Endothelial cell of hepatic sinusoid (primary cell): ENCODE results near the gene ARFGAP3.

Experiments
- in situ Hi-C: cut with HindIII; loops from 2 replicates; pipeline ENCODE4 v1.10.0; 2017; ENCODE audit warnings: low sequenced_read_pairs

ARFGAP3 gene, protein sequence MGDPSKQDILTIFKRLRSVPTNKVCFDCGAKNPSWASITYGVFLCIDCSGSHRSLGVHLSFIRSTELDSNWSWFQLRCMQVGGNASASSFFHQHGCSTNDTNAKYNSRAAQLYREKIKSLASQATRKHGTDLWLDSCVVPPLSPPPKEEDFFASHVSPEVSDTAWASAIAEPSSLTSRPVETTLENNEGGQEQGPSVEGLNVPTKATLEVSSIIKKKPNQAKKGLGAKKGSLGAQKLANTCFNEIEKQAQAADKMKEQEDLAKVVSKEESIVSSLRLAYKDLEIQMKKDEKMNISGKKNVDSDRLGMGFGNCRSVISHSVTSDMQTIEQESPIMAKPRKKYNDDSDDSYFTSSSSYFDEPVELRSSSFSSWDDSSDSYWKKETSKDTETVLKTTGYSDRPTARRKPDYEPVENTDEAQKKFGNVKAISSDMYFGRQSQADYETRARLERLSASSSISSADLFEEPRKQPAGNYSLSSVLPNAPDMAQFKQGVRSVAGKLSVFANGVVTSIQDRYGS

DNA sequence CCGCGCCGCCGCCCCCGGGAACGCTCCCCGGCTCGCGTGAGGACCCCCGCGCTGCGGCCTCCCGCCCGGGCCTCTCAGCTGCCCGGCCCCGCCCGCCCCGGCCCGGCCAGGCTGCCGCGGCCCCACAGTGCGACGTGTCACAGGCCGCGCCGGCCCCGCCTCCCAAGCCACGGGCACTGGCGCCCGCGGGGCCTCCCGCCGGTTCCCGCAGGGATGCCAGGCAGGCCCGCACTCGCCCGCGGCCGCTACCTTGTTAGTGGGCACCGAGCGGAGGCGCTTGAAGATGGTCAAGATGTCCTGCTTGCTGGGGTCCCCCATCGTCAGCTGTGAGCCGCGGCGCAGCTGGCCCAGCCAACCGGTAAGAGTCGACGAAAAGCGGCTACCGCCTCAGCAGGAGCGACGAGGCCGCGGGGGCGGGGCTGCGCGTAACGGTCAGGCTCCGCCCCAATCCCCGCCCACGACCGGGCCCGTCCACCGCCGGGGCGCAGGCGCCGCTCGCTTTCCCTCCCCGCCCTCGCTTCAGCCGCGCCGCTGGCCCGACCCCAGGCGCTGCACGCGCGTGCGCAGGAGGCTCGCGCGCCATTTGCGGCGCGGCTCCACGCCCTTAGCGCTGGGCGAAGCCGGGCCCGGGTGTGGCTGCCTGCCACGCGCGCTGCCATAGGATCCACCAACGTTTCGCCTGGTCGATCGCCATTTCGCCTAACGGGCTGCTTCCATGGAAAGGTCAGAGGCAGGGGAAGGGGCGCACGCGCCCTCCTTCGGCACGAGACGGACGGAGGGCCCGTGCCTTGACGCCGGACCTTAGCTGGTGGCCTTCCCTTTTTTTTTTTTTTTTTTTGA lies at the start of gene ARFGAP3:
Gene ARFGAP3, minus strand, starts transcription at position 409 of the 840 bp plus-strand sequence. Its CDS starts 91 bp downstream, at position 318.
- in situ Hi-C loops: no loop called here

DNA sequence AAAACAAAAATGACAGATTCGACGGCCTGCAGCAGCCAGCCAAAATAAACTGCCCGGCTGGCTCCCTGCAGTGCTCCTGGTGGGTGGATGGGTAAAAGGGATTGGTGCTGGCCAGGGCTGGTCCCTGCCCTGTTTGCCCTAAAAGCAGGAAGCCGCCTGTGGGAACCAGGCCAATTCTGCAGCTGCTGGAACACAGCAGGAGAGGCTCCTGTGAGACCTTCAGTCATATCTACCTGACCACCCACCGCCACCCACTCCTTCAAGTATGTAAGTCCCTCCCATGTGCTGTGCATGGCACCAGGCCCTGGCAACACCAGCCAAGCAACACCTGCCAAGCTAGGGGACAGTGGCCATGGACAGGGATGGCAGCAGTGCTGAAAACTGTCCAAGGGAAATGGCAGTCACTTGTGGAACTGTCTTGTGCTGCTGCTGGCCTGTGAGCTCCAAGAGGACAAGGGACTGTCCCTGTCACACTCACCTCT lies 48.7 kb upstream of the ARFGAP3 start:
- in situ Hi-C loops: loop anchor here (5.0 kb wide), 3 partner anchors 67 to 103 kb away; no protein-coding TSS in a partner anchor

DNA sequence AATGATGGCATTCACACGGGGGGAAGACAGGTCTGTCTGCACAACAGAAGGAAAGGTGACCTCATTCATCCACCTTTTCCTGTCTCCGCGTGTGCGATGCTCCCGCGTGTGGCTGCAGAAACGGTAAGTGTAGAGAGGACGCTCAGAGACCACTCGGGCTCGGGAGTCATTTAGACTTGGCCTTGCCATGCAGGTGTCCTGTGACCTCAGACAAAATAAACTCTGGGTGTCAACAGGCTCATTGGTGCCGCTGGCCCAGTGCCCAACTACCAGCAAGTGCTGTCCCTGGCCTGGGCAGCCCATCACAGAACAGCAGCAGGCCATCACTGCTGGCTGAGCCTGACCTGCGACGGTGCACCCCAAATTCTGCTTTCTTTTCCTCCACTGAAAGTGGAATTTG lies 48.1 kb upstream of the ARFGAP3 start:
- in situ Hi-C loops: loop anchor here (5.0 kb wide), 3 partner anchors 67 to 103 kb away; no protein-coding TSS in a partner anchor

DNA sequence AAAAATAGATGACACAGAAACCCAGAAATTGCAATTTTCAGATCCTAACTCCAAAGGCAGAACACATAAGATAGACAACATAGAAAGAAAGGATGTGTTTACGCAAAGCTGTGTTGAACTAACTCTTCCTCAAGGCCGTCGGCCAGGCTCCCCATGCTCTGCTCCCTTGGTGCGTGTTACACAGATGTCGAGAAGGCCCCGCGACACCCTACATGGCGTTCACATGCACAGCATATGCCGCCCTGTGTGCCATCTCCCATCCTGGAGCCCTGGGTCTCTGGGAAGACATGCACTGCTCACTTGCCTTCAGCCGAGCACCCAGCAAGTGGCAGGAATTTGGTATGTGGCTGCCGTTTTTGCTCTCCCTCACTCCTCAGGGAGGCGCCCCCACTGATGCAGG lies 47.0 kb upstream of the ARFGAP3 start:
- in situ Hi-C loops: no loop called here

DNA sequence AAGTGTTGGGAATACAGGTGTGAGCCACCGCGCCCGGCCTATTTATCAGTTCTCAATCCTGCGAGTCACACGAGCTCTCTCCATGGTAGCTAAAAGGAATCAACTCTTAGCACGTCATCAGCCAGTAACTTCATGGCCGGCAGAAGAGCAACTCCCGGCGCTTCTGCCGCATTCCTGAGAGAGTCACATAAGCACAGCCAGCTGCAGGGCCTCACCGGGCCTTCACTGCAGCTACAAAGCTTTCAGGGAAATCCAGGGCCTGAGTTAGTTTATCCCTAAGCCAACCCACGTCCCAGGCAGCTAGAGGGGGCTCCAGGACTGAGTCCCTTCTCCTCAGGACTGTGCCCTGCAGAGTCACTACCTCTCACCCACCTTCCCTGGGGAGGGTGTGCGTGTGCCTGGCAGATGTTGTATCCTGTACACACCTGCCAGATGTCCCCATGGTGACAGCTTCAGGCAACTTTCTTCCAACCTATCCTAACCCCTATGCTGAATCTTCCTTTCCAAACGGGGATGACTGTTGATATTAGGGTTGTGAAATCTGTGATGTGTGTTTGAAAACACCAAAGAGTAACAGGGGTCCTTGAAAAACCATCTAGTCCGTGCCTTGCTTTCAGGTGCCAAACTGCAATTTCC lies 45.9 kb upstream of the ARFGAP3 start:
- in situ Hi-C loops: no loop called here

DNA sequence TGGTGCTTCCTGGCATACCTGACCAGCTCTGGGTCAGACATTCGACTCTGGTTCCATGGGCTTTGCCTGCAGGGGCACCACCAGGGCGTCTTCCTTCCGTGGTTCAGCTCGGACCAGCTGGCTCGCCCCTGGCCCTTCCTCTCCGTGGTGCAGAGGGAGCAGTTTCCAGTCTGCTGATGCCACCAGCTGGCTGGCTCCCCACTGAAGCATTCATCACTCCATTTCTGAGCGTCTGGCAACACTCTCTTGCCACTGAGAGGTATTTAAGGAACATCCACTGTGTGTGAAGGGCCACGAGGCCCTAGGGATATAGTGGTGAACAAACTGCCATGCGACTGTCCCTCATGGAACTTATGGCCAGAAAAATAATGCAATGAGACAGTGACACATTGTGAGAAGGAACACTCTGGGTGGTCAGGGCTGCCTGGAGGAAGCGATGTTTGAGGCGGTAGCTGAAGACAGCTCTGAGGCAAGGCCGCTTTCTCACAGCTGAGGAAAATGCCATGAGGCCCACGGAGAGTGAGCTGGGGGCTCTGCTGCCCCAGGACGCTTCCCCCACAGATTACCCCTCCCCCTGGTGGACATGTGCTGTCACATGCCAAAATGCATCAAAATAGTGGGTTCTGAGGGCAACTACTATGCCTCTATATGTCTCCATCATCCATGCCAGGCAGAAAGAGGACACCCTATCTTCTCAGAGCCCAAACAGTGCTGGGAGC lies 44.9 kb upstream of the ARFGAP3 start:
- in situ Hi-C loops: no loop called here

DNA sequence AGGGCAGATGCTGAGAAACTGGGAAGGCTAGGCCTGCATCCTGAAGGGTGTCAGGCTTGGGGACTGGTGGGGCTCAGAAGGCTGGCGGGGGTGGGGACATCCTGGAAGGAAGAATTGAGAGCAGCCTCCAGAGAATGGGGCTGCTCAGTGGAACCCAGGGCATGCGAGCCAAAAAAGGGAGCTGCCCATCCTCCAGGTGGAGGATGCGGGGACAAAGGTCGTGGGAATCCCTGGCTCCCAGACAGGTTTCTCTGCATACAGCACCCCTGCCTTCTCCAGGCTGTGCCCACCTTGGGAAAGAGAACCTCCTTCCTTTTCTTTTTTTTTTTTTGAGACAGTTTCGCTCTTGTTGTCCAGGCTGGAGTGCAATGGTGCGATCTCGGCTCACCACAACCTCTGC lies 40.9 kb upstream of the ARFGAP3 start:
- in situ Hi-C loops: no loop called here

DNA sequence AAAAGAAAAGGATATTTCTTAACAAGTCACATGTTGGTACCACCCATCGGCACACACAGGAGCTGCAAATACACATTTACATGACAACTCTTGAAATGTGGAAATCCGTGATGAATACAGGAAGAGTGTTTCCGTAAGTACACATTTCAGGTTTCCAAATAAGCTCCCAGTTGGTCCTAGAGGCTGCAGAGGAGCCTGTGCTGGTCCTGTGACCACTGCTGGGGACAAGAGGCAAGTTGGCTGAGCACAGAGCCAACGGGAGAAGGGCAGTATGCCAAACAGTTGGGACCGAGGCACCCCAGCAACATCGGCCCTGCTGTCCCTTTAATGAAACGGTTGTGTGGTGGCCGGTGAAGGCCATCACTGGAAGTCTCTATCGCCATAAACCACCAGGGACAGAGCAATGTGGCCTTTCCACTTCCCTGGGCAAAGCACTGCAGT lies 38.5 kb upstream of the ARFGAP3 start:
- in situ Hi-C loops: no loop called here

DNA sequence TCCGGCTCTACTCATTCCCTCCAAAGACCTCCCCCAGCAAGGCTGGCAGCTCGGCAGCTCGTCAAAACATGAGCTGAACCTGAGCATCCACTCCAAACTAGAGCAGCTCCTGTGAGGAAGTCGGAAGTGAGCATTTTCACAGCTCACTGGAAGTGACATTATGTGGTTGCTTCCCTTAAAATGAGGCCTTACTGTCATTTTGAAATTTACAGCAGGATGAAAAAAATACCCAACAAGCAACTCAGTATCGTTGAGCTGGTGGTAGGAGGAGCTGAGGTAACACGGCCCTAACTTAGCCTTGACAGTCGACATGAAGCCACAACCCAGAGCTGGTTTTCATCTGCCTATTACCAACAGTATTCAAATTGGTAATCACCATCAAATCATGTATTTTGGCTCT lies 38.0 kb upstream of the ARFGAP3 start:
- in situ Hi-C loops: no loop called here

DNA sequence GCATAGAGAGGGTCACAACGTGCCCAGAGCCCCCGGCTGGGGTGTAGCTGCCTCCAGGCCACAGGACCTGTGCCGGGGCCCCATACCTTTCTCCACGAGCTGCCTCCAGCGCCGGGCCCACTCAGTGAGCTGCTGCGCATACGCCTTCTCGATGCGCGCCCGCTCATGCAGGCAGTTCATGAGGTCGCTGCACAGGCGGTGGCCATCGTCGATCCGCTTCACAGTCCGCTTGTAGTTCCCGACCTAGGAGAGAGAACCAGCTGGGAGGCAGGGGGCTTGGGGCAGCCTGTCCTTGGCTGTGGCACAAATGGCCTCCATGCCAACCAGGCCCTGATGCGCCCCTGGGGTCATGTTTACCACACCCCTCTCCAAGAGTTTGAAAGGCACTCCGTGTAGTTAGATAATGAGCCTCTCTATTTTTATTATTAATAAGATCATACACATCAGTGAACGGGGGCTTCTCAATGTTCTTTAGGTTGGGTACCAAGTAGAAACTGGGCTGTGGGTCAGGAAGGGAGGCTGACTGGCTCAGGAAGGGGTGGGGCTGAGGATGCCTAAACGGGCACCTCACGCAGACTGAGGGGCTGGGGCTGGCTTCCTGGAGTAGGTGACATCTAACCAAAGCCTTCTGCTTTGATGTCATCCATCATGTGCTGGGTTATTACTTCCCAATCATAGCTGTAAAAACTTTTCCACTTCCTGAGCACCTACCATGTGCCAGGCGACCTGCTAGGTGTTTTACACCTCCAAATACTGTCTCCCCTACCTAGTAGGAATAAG lies 36.5 kb upstream of the ARFGAP3 start:
- in situ Hi-C loops: no loop called here

DNA sequence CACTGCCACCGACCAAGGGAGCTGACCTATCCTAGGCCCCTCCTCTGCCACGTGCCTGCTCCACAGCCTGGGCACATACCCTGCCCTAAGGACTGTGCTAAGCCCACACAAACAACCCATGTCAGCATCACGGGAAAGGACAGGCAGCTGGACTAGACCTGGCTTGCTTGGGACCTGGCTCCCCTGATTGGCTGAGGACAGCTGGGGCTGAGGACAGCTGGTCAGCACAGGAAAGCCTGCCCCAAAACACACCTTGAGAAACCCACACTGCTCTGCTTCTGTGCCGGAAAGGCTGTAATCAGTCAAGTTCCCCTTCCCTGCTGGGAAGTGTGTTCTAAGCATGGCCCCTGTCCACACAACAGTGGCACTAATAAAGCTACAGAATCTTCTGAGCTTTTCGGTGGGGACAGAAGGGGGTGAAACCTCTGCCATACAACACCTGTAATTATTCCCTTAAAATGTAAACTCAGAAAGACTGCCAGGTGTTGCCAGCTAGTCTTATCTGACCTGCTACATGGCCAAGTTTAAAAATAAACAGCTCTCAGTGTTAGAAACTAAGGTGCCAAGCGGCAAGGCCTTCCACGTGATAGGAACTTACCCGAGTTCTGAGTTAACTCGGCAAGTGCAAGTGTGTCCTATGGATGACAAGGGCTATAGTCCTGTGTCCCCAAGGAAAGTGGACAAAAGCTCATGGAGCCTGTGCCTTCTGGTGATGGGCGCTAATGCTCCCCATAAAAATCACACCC lies 35.7 kb upstream of the ARFGAP3 start:
- in situ Hi-C loops: no loop called here

DNA sequence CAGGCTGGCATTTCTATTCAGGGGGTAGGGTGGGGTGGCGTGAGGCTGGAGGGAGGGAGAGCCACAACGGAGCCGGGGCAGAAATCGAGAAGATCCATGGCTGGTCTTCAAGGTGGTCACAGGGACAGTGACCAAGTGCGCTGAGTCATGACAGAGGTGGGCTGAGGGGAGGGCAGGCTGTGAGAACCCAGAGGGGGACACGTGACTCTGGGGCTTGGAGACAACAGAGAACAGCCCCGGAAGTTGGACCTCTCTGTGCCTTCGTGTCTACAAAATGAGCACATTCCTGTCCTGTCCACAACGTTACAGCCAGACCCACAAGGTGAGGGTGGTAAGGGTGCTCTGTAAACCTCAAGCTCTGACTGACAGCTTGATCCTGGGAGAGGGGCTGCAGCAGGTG lies 35.1 kb upstream of the ARFGAP3 start:
- in situ Hi-C loops: no loop called here

DNA sequence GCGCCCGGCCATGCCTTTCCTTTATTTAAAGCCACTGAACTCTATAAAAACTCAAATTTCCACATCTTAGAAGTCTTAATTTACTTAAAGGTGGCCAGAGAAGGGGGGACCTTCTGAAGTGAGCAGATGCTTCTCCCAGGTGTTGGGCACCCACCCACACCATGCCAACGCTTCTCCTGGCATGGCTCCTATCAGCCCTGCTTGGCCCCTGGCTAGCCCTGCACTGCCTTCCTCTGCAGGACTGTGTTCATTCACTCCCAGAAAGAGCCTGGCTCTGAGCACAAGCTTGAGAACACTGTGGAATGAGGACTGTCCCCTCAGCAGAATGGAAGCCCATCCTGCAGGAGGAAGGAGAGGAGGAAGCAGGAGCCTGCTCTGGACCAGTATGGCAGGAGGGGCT lies 34.6 kb upstream of the ARFGAP3 start:
- in situ Hi-C loops: no loop called here

- in situ Hi-C loops: no loop called here
Measured at GRCh38 chr22:42891008-42891407, 33.9 kb upstream of the ARFGAP3 start.

- in situ Hi-C loops: loop anchor here (5.0 kb wide), 1 partner anchor 63 kb away; no protein-coding TSS in a partner anchor
Measured at GRCh38 chr22:42889304-42889703, 32.2 kb upstream of the ARFGAP3 start.

GRCh38 chr22:42887523-42888507 lies 30.7 kb upstream of the ARFGAP3 start:
- in situ Hi-C loops: loop anchor here (5.0 kb wide), 1 partner anchor 64 kb away; no protein-coding TSS in a partner anchor

GRCh38 chr22:42887120-42887519 lies 30.0 kb upstream of the ARFGAP3 start:
- in situ Hi-C loops: loop anchor here (5.0 kb wide), 1 partner anchor 65 kb away; no protein-coding TSS in a partner anchor
